GM19463 (cell line): ENCODE measurements around the gene PITX3.
"Not testable (repeated sequence)": the region's sequence is repeated elsewhere in the genome, so short reads cannot be mapped to it uniquely, and the experiment has no call there.

Source experiments
- ATAC-seq: cut with Tn5 transposase; IDR thresholded peaks from one replicate; pipeline ENCODE4 v1.9.1; 2021; ENCODE audit warnings: mild to moderate bottlenecking, moderate library complexity; ENCODE audit not compliant: unreplicated experiment

The PITX3 gene

GRCh38 chr10:102229810-102230263 is 11.5 kb downstream of the PITX3 start:
- peak; percentile 37 for ATAC-seq

GRCh38 chr10:102227050-102227449 is 14.3 kb downstream of the PITX3 start:
- ATAC-seq, result no peak

GRCh38 chr10:102226542-102226870 is 14.8 kb downstream of the PITX3 start:
- ATAC-seq, result no peak

DNA sequence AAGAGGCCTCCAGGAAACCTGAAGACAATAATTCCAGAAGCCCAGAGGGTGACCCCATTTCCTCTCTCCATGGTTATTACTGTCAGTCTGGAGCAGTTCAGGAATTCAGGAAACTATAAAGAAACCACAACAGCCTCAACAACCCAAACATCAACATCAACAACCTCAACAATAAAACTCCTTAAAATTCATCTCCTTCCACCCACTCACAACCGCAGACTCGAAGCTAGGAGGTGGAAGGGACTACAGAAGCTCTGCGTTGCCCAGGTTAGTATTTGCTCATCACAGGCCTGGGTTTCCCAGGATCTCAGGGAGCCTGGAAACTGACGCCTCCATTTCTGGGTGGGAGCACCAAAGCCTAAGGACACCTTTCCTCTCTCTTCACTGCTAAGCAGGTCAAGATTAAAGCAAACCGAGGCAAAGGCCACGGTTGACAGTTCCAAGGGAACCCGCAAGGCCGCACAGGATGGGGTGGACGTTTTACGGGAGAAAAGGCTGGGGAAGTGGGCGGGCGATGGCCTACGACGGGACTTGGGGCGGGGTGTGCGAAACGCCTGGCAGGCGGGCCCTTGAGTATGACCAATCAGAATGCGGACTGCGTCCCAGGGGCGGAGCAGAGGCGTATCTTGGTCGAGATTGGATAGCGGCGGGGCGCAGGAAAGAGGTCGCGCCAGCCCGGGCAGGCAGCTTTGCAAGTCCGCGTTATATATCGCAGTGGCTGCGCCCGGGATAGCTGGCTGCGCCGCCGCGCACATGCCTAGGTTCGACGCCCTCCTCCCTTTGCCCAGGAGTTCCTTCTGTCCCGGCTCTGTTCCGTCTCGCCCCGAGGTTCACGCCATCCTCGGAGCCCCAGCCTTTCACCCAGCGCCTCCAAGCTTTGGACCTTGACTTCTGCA is 15.4 kb downstream of the PITX3 start, which contains the start of gene ELOVL3:
Gene ELOVL3, plus strand, starts transcription at position 654 of the 896 bp plus-strand sequence. CDS start 250 bp downstream, outside the sequence.
- ATAC-seq, result peak; percentile 94

DNA sequence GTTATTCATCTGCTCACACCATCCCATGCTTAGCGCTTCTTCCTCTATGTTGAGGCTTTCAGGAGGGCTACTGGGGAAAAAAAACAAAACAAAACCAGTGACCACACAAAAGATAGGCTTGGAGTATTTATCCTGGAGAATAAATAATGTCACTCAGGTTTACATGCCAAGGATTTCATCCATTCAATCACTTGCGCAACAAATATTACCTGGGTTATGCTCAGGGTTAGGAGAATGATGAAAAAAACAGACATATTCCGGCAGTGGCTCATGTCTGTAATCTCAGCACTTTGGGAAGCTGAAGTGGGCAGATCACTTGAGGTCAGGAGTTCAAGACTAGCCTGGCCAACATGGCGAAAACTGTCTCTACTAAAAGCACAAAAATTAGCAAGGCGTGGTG is 18.5 kb downstream of the PITX3 start:
- no peak for ATAC-seq

- no peak for ATAC-seq
These were observed 20.7 kb downstream of the PITX3 start for GRCh38 chr10:102220612-102221011.

GRCh38 chr10:102219370-102219769 is 21.9 kb downstream of the PITX3 start:
- no peak for ATAC-seq

DNA sequence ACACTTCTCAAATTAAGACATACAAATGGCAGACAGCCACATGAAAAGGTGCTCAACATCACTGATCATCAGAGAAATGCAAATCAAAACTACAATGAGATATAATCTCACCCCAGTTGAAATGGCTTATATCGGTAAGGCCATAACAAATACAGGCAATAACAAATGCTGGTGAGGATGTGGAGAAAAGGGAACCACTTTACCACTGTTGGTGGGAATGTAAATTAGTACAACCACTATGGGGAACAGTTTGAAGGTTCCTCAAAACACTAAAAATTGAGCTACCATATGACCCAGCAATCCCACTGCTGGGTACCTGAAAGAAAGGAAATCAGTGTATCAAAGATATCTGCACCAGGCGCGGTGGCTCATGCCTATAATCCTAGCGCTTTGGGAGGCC is 27.7 kb downstream of the PITX3 start:
- not testable (repeated sequence) for ATAC-seq

DNA sequence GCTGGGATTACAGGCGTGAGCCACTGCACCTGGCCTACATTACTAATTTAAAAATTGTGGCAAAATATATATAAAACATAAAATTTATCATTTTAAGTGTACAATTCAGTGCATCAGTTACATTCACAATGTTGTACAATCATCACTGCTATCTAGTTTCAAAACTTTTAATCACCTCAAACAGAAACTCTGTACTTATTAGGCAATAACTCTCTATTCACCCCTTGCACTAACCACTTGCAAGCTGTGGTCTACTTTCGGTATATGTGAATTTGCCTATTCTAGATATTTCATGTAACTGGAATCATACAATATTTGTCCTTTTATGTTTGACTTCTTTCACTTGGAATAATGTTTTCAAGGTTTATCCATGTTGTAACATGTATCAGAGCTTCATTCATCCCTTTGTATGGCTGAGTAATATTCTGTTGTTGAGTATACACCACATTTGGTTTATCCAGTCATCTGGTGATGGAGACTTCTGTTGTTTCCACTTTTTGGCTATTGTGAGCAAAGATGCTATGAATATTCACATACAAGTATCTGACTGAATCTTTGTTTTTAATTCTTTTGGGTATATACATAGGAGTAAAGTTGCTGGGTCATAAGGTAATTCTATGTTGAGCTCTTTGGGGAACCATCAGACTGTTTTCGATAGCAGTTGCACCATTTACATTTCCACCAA is 29.6 kb downstream of the PITX3 start:
- ATAC-seq, result no peak

- ATAC-seq, result no peak
These were observed 32.8 kb downstream of the PITX3 start for GRCh38 chr10:102208311-102209035.

DNA sequence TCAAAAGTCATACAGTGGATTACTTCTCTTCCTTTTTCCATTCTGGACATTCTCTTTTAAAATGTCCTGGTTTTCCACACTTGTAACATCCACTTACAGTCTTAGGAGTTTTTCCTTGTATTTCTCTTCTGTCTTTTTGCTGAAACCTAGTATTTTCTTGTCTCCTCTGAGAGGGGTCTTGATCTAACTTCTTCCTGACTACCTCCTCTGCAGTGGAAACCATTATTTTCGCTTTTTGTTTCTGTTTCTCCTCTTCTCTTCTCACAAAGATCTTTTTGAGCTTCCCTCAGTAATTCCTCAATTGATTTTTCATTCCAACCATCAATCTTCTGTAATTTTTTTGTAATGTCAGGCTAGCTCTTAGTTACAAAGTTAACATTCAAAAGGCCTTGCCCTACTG is 38.9 kb downstream of the PITX3 start:
- ATAC-seq, result no peak

- no peak for ATAC-seq
These were observed 40.3 kb downstream of the PITX3 start for GRCh38 chr10:102200751-102201640.

- no peak for ATAC-seq
These were observed 43.3 kb downstream of the PITX3 start for GRCh38 chr10:102198027-102198426.

DNA sequence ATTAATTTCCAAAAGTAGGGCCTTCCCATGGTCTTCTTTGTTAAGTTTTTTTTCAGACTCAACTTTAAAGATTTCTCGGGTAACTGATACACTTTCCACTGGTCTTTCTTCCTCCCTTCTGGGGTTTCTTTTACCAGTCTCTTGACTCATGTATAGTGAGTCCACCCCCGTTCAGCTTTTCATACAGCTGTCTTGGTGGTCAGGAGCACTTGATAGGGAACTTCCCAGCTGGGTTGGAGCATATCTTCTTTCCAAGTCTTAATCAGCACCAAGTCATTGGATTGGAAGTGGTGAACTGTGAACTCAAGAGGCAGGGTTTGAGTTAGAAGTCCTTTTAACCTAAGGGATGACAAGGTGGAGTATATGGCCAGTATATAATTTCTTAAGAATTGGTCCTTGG is 44.4 kb downstream of the PITX3 start:
- ATAC-seq, result peak; percentile 54

- no peak for ATAC-seq
These were observed 45.9 kb downstream of the PITX3 start for GRCh38 chr10:102195296-102195870.

DNA sequence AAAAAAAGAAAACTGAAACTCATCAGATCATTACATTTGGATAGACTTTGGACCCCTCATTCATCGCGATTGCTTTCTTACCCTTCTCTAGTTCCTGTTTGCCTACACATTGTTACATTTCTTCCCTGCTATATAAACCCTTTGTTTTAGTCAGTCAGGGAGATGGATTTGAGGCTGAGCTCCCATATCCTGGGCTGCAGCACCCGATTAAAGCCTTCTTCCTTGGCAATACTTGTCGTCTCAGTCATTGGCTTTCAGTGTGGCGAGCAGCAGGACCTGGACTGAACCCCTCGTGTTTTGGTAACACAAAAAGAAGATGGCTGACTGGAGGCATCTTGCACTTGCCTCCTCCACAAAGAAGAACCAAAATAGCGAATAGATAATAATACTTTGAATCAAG is 49.4 kb downstream of the PITX3 start:
- ATAC-seq, result no peak

DNA sequence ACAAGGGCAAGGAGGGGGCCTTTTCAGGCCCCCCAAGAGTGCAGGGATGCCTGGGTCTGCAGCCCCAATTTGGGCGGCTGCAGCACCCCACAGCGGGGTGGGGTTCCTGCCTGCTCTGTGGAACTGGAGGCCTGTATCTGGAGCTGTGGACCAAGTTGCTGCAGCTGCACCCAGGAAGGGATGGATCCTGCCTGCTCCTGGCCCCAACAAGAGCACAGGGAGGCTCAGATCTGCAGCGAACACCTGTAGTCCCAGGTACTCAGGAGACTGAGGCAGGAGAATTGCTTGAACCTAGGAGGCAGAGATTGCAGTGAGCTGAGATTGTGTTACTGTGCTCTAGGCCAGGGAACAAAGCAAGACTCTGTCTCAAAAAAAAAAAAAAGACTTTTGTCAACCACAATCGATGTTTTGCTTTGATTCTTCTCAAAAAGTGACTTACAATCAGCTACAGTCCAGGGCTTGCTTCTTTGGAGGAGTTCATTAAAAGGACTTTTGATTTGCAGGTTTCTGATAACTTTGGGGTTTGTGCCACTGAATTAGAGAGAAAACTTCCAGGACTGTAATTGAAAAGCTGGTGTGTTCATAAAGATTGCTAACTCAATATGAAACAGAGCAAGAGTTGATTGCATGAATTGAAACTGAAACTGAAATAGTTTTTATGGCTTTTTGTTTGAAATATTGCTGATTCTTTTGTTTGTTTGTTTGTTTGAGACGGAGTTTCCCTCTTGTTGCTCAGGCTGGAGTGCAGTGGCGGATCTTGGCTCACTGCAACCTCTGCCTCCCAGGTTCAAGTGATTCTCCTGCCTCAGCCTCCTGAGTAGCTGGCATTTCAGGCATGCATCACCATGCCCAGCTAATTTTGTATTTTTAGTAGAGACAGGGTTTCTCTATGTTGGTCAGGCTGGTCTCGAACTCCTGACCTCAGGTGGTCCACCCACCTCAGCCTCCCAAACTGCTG is 52.1 kb downstream of the PITX3 start:
- ATAC-seq, result not testable (repeated sequence)

DNA sequence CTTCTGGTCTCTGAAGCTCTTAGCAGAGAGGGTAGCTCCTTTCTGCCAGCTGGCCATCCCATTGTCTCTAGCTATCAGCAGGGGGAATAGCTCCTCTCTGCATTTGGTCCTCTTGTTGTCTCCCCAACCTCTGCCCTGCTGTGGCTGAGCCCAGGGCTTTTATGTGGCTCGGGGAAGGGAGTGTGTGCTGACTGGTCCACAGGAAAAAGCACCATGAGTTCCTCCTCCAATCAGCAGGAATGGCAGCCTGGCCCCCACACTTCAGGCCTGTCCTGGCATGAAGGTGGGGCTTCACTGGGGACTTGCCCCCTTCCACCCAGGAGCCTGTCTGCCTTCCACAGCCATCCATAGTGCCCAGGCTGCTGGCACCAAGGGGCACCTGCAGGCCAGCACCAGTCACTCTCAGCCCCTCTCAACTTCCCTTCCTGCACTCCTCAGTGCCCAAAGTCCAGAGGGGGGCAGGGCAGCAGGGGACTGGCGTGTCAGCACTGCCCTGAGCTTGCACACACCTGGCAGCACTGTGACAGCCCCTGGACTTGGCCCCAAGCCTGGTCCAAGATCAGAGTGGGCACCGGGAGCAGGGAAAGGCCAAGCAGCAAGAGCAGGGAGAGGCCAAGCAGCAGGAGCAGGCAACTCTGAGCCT is 52.9 kb downstream of the PITX3 start:
- no peak for ATAC-seq
